ENCODE results near the gene TIMM23.
"Not testable (repeated sequence)": the region's sequence is repeated elsewhere in the genome, so short reads cannot be mapped to it uniquely, and the experiment has no call there.

TIMM23 gene

GRCh38 chr10:46025406-46025805, 53.1 kb downstream of the TIMM23 start:
- DNase-seq: no peak

GRCh38 chr10:46026106-46026505, 53.8 kb downstream of the TIMM23 start:
- DNase-seq: no peak

- DNase-seq: peak; percentile 73
Measured at GRCh38 chr10:46028584-46029460, 56.5 kb downstream of the TIMM23 start.

GRCh38 chr10:46029461-46030030, 57.3 kb downstream of the TIMM23 start:
- DNase-seq: no peak

- peak; percentile 97 for DNase-seq
Measured at GRCh38 chr10:46030091-46030937, 58.0 kb downstream of the TIMM23 start, which contains the start of gene NCOA4. TSS of gene NCOA4 (minus strand) at chr10:46030623. CDS start at chr10:46016680, 13,943 bp downstream.

- no peak for DNase-seq
Measured at GRCh38 chr10:46031648-46032532, 59.6 kb downstream of the TIMM23 start.

- DNase-seq: no peak
Measured at GRCh38 chr10:46033602-46034011, 61.3 kb downstream of the TIMM23 start.

- DNase-seq: no peak
Measured at GRCh38 chr10:46035923-46036849, 63.9 kb downstream of the TIMM23 start.

GRCh38 chr10:46037107-46037825, 65.0 kb downstream of the TIMM23 start:
- no peak for DNase-seq

GRCh38 chr10:46040004-46040403, 67.7 kb downstream of the TIMM23 start:
- DNase-seq: no peak

- DNase-seq: no peak
Measured at GRCh38 chr10:46042527-46042926, 70.2 kb downstream of the TIMM23 start.

- no peak for DNase-seq
Measured at GRCh38 chr10:46046261-46046660, 74.0 kb downstream of the TIMM23 start, which contains the start of gene MSMB. TSS of gene MSMB (minus strand) at chr10:46046269. CDS start at chr10:46046237, 32 bp downstream.

- no peak for DNase-seq
Measured at GRCh38 chr10:46048152-46048551, 75.9 kb downstream of the TIMM23 start.

- not testable (repeated sequence) for DNase-seq
Measured at GRCh38 chr10:46049497-46049831, 77.2 kb downstream of the TIMM23 start.

GRCh38 chr10:46050941-46051623, 78.8 kb downstream of the TIMM23 start:
- no peak for DNase-seq

- DNase-seq: no peak
Measured at GRCh38 chr10:46052057-46052790, 79.9 kb downstream of the TIMM23 start.

GRCh38 chr10:46052791-46053375, 80.6 kb downstream of the TIMM23 start:
- DNase-seq: no peak
